Measurements from ENCODE around the gene ZBTB40.

Gene ZBTB40

DNA sequence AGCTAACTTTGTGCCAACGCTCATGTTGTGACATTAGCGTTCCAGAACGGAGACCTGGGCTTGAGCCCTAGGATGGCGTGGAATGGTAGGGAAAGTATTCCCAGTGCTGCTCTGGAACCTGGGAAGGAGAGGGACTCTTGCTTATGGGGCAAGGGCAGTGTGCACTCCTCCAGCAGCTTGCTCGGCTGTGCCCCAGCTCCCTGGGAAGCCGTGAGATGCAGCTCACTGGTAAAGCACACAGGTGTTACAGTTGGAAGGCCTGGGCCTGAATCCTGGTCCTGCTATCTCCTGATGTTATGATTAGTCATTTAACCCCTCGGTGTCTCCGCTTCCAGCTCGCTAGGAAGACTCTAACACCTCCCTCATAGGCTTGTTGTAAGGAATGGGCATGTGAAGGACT, 69.2 kb downstream of the ZBTB40 start:
- ChIA-PET POLR2A (interaction anchor here (0.9 kb wide), 1 partner anchor 12 kb away, joined by 3 read pairs; no protein-coding TSS in a partner anchor), CTCF (interaction anchor here (0.9 kb wide), 1 partner anchor 12 kb away, joined by 3 read pairs; no protein-coding TSS in a partner anchor)
- Histone ChIP-seq H3K4me1 (ENCODE audit: control insufficient read depth, insufficient read depth, low read length) (no peaks in the 10 kb centered on the region), H3K4me3 (ENCODE audit: low read depth, low read length) (no peak overlapping the region), H3K36me3 (ENCODE audit: control insufficient read depth in 2 of 2, insufficient read depth in 1 of 2, low read length in 2 of 2) (peaks cover 0 to 94% of the 10 kb centered on the region in 2 experiments; a peak in 1 of 3 replicates), H3K27ac (ENCODE audit: extremely low read depth, low read depth, low read length) (no peak overlapping the region), H3K9me3 (ENCODE audit: control insufficient read depth, insufficient read depth, low read depth, low read length) (no peaks in the 10 kb centered on the region)
- TF ChIP-seq ZNF600 (tag by site-specific recombination; IDR thresholded peaks at IDR 0.05) = peak; percentile 67
- TF ChIP-seq ZNF658 (tag by site-specific recombination; IDR thresholded peaks at IDR 0.05) = no peak
- TF ChIP-seq HIC1 (tag by site-specific recombination; IDR thresholded peaks at IDR 0.05) = no peak

DNA sequence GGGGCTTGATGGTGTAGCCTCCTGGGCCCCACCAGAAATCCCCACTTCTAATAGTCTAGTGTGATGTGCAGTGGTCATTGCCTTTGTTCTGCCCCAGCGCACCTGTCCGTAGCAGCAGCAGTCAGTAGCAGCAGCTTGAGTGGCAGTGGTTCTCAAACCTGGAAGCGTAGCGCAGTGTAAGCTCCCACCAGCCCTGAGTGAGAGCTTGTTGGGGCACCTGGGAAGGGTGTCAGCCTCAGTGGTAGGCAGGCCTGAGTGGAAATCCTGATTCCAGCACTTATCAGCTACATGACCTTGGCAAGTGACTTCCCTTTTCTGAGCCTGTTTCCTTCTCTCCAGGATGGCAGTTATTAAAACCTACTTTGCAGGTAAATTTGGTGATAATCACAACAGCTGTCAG, 70.0 kb downstream of the ZBTB40 start:
- POLR2A ChIA-PET = no interaction called here
- no peaks in the 10 kb centered on the region for H3K4me1 ChIP-seq (ENCODE audit: control insufficient read depth, insufficient read depth, low read length)
- TF ChIP-seq, protein P1, sequence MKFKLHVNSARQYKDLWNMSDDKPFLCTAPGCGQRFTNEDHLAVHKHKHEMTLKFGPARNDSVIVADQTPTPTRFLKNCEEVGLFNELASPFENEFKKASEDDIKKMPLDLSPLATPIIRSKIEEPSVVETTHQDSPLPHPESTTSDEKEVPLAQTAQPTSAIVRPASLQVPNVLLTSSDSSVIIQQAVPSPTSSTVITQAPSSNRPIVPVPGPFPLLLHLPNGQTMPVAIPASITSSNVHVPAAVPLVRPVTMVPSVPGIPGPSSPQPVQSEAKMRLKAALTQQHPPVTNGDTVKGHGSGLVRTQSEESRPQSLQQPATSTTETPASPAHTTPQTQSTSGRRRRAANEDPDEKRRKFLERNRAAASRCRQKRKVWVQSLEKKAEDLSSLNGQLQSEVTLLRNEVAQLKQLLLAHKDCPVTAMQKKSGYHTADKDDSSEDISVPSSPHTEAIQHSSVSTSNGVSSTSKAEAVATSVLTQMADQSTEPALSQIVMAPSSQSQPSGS (tag by site-specific recombination; IDR thresholded peaks at IDR 0.05; ENCODE audit: low read depth) = no peak
- TF ChIP-seq ZNF138 (tag by site-specific recombination; IDR thresholded peaks at IDR 0.05; ENCODE audit: borderline replicate concordance) = no peak
- TF ChIP-seq ZNF311 (tag by site-specific recombination; IDR thresholded peaks at IDR 0.05; ENCODE audit: borderline replicate concordance) = no peak
- TF ChIP-seq YY2 (tag by site-specific recombination; IDR thresholded peaks at IDR 0.05) = no peak
- TF ChIP-seq, protein P2, sequence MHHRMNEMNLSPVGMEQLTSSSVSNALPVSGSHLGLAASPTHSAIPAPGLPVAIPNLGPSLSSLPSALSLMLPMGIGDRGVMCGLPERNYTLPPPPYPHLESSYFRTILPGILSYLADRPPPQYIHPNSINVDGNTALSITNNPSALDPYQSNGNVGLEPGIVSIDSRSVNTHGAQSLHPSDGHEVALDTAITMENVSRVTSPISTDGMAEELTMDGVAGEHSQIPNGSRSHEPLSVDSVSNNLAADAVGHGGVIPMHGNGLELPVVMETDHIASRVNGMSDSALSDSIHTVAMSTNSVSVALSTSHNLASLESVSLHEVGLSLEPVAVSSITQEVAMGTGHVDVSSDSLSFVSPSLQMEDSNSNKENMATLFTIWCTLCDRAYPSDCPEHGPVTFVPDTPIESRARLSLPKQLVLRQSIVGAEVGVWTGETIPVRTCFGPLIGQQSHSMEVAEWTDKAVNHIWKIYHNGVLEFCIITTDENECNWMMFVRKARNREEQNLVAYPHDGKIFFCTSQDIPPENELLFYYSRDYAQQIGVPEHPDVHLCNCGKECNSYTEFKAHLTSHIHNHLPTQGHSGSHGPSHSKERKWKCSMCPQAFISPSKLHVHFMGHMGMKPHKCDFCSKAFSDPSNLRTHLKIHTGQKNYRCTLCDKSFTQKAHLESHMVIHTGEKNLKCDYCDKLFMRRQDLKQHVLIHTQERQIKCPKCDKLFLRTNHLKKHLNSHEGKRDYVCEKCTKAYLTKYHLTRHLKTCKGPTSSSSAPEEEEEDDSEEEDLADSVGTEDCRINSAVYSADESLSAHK (tag by site-specific recombination; IDR thresholded peaks at IDR 0.05) = no peak
- no peak for TF ChIP-seq ZNF19 (tag by site-specific recombination; IDR thresholded peaks at IDR 0.05; ENCODE audit: low read depth)
- TF ChIP-seq ZNF175 (tag by site-specific recombination; IDR thresholded peaks at IDR 0.05) = no peak
- no peak for TF ChIP-seq TCF7L2 (IDR thresholded peaks at IDR 0.05; ENCODE audit: borderline replicate concordance, low read depth, low read length)
- no peak for TF ChIP-seq ZNF132 (tag by site-specific recombination; IDR thresholded peaks at IDR 0.05; ENCODE audit: borderline replicate concordance)
- no peak for TF ChIP-seq ZNF423 (tag by site-specific recombination; IDR thresholded peaks at IDR 0.05)
- TF ChIP-seq SCRT1 (tag by site-specific recombination; IDR thresholded peaks at IDR 0.05; ENCODE audit: borderline replicate concordance) = no peak
- TF ChIP-seq, protein P3, sequence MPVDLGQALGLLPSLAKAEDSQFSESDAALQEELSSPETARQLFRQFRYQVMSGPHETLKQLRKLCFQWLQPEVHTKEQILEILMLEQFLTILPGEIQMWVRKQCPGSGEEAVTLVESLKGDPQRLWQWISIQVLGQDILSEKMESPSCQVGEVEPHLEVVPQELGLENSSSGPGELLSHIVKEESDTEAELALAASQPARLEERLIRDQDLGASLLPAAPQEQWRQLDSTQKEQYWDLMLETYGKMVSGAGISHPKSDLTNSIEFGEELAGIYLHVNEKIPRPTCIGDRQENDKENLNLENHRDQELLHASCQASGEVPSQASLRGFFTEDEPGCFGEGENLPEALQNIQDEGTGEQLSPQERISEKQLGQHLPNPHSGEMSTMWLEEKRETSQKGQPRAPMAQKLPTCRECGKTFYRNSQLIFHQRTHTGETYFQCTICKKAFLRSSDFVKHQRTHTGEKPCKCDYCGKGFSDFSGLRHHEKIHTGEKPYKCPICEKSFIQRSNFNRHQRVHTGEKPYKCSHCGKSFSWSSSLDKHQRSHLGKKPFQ (tag by site-specific recombination; IDR thresholded peaks at IDR 0.05) = no peak
- no peak for TF ChIP-seq HOXA7 (CRISPR knock-in tag; IDR thresholded peaks at IDR 0.05; ENCODE audit: borderline replicate concordance)
- TF ChIP-seq ZNF658 (tag by site-specific recombination; IDR thresholded peaks at IDR 0.05) = no peak
- TF ChIP-seq ZNF10 (tag by site-specific recombination; IDR thresholded peaks at IDR 0.05) = no peak
- TF ChIP-seq, protein P4, sequence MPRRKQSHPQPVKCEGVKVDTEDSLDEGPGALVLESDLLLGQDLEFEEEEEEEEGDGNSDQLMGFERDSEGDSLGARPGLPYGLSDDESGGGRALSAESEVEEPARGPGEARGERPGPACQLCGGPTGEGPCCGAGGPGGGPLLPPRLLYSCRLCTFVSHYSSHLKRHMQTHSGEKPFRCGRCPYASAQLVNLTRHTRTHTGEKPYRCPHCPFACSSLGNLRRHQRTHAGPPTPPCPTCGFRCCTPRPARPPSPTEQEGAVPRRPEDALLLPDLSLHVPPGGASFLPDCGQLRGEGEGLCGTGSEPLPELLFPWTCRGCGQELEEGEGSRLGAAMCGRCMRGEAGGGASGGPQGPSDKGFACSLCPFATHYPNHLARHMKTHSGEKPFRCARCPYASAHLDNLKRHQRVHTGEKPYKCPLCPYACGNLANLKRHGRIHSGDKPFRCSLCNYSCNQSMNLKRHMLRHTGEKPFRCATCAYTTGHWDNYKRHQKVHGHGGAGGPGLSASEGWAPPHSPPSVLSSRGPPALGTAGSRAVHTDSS (tag by site-specific recombination; IDR thresholded peaks at IDR 0.05) = no peak
- TF ChIP-seq GLIS1 (tag by site-specific recombination; IDR thresholded peaks at IDR 0.05) = no peak
- H3K36me3 ChIP-seq (ENCODE audit: control insufficient read depth in 2 of 2, insufficient read depth in 1 of 2, low read length in 2 of 2) = peaks cover 0 to 94% of the 10 kb centered on the region in 2 experiments; a peak in 1 of 3 replicates
- H3K27ac ChIP-seq (ENCODE audit: extremely low read depth, low read depth, low read length) = no peak overlapping the region
- H3K9me3 ChIP-seq (ENCODE audit: control insufficient read depth, insufficient read depth, low read depth, low read length) = no peaks in the 10 kb centered on the region
- no peak overlapping the region for H3K4me3 ChIP-seq (ENCODE audit: low read depth, low read length)
- CTCF ChIA-PET = no interaction called here
